ENCODE results near the gene SLC7A8.

DNA sequence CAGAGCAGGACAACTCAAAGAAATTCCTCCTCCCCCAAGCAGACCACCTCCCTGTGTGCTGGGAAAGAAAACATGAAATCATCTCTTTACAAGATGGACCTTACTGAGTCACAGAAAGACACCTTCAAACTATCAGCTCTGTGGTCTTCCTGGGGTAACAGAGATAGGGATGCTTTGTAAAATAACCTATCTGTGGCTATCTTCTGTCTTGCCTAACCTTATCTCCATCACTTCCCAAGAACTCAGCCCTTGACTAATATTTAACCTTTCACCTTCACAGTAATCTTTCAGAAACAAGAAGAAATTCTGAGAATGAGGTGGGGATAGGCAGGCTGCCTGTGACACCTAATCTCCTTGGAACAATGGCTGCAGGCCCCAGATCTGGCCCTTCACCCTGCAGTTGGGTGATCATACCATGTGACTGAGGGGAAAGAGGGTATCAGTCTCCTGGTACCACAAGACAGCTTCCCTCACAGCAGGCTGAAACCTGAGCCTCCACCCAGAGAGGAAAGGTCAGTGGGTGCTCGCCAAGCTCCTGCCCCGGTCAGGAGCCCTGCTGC is 37.0 kb downstream of the SLC7A8 start:
- TF ChIP-seq, protein P1, sequence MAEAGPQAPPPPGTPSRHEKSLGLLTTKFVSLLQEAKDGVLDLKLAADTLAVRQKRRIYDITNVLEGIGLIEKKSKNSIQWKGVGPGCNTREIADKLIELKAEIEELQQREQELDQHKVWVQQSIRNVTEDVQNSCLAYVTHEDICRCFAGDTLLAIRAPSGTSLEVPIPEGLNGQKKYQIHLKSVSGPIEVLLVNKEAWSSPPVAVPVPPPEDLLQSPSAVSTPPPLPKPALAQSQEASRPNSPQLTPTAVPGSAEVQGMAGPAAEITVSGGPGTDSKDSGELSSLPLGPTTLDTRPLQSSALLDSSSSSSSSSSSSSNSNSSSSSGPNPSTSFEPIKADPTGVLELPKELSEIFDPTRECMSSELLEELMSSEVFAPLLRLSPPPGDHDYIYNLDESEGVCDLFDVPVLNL (IDR thresholded peaks at IDR 0.05; ENCODE audit: low read depth, low read length): no peak
- TF ChIP-seq, protein P2, sequence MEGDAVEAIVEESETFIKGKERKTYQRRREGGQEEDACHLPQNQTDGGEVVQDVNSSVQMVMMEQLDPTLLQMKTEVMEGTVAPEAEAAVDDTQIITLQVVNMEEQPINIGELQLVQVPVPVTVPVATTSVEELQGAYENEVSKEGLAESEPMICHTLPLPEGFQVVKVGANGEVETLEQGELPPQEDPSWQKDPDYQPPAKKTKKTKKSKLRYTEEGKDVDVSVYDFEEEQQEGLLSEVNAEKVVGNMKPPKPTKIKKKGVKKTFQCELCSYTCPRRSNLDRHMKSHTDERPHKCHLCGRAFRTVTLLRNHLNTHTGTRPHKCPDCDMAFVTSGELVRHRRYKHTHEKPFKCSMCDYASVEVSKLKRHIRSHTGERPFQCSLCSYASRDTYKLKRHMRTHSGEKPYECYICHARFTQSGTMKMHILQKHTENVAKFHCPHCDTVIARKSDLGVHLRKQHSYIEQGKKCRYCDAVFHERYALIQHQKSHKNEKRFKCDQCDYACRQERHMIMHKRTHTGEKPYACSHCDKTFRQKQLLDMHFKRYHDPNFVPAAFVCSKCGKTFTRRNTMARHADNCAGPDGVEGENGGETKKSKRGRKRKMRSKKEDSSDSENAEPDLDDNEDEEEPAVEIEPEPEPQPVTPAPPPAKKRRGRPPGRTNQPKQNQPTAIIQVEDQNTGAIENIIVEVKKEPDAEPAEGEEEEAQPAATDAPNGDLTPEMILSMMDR (IDR thresholded peaks at IDR 0.05 in 2 of 3, conservative IDR thresholded peaks at IDR 0.05 in 1 of 3; ENCODE audit: control insufficient read depth in 2 of 3, extremely low read depth in 1 of 3, insufficient read depth in 1 of 3, low read depth in 3 of 3, low read length in 3 of 3): no peak
- TF ChIP-seq, protein P3, sequence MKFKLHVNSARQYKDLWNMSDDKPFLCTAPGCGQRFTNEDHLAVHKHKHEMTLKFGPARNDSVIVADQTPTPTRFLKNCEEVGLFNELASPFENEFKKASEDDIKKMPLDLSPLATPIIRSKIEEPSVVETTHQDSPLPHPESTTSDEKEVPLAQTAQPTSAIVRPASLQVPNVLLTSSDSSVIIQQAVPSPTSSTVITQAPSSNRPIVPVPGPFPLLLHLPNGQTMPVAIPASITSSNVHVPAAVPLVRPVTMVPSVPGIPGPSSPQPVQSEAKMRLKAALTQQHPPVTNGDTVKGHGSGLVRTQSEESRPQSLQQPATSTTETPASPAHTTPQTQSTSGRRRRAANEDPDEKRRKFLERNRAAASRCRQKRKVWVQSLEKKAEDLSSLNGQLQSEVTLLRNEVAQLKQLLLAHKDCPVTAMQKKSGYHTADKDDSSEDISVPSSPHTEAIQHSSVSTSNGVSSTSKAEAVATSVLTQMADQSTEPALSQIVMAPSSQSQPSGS (IDR thresholded peaks at IDR 0.05; ENCODE audit: low read length): no peak
- no peak for TF ChIP-seq ZNF207 (IDR thresholded peaks at IDR 0.05; ENCODE audit: borderline replicate concordance)
- no peak for TF ChIP-seq POLR2A (IDR thresholded peaks at IDR 0.05; ENCODE audit: low read depth, low read length)
- TF ChIP-seq BHLHE40 (IDR thresholded peaks at IDR 0.05; ENCODE audit: borderline replicate concordance in 1 of 2, low read depth in 2 of 2, low read length in 1 of 2): no peak
- no peak for TF ChIP-seq EZH2 (IDR thresholded peaks at IDR 0.05; ENCODE audit: borderline replicate concordance, control insufficient read depth, low read depth, low read length)
- no peak for TF ChIP-seq YBX1 (IDR thresholded peaks at IDR 0.05)
- TF ChIP-seq, protein P4, sequence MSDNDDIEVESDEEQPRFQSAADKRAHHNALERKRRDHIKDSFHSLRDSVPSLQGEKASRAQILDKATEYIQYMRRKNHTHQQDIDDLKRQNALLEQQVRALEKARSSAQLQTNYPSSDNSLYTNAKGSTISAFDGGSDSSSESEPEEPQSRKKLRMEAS (IDR thresholded peaks at IDR 0.05; ENCODE audit: low read depth, low read length): no peak
- TF ChIP-seq RFX5 (IDR thresholded peaks at IDR 0.05; ENCODE audit: low read depth, low read length): no peak
- TF ChIP-seq NFYA (IDR thresholded peaks at IDR 0.05; ENCODE audit: borderline replicate concordance, low read depth, low read length): no peak
- TF ChIP-seq, protein P5, sequence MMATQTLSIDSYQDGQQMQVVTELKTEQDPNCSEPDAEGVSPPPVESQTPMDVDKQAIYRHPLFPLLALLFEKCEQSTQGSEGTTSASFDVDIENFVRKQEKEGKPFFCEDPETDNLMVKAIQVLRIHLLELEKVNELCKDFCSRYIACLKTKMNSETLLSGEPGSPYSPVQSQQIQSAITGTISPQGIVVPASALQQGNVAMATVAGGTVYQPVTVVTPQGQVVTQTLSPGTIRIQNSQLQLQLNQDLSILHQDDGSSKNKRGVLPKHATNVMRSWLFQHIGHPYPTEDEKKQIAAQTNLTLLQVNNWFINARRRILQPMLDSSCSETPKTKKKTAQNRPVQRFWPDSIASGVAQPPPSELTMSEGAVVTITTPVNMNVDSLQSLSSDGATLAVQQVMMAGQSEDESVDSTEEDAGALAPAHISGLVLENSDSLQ (IDR thresholded peaks at IDR 0.05): no peak
- TF ChIP-seq, protein P6, sequence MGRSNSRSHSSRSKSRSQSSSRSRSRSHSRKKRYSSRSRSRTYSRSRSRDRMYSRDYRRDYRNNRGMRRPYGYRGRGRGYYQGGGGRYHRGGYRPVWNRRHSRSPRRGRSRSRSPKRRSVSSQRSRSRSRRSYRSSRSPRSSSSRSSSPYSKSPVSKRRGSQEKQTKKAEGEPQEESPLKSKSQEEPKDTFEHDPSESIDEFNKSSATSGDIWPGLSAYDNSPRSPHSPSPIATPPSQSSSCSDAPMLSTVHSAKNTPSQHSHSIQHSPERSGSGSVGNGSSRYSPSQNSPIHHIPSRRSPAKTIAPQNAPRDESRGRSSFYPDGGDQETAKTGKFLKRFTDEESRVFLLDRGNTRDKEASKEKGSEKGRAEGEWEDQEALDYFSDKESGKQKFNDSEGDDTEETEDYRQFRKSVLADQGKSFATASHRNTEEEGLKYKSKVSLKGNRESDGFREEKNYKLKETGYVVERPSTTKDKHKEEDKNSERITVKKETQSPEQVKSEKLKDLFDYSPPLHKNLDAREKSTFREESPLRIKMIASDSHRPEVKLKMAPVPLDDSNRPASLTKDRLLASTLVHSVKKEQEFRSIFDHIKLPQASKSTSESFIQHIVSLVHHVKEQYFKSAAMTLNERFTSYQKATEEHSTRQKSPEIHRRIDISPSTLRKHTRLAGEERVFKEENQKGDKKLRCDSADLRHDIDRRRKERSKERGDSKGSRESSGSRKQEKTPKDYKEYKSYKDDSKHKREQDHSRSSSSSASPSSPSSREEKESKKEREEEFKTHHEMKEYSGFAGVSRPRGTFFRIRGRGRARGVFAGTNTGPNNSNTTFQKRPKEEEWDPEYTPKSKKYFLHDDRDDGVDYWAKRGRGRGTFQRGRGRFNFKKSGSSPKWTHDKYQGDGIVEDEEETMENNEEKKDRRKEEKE (IDR thresholded peaks at IDR 0.05): no peak
- TF ChIP-seq POLR2AphosphoS5 (IDR thresholded peaks at IDR 0.05; ENCODE audit: low read length): no peak

Measured in GM12878 (cell line).